H1 (cell line): ENCODE results near the gene KRTAP29-1. TPM values are rescaled to one million over a fixed set of nuclear protein-coding genes. Genes with fewer than 3 reads are reported as not detected.

Experiments used
- CTCF ChIA-PET: fragments of 300-600 bp; sonication (Branson Sonifier 250); formaldehyde crosslinking; loops from one replicate; lab custom pipeline; 2021; ENCODE audit not compliant: partially characterized antibody; lab: Charles Lee
- POLR2A ChIA-PET: fragments of 300-600 bp; sonication (Branson Sonifier 250); formaldehyde crosslinking; loops from one replicate; lab custom pipeline; 2021; ENCODE audit warnings: inconsistent platforms; ENCODE audit not compliant: partially characterized antibody; lab: Charles Lee
- DNase-seq, 2 experiments: peaks; one replicate each; pipeline versions ENCODE4 v3.0.0 to v3.0.0-alpha.2; 2010 to 2022; ENCODE audit warnings: low spot score in 2 of 2, low read depth in 1 of 2, mixed read lengths in 1 of 2
- FAIRE-seq: peaks from 2 replicates; lab custom pipeline; 2011; peaks lifted over from hg19 to GRCh38; lab: Jason Lieb, UNC
- H2AFZ ChIP-seq: 2 replicates; pipeline ENCODE4 v1.8.1; 2012; ENCODE audit warnings: low read length, inconsistent platforms
- H2AK5ac ChIP-seq: 2 replicates; pipeline ENCODE4 v1.6.1; 2013; ENCODE audit warnings: low read depth, low read length
- H2BK120ac ChIP-seq: replicated peaks from 2 replicates; pipeline ENCODE3; 2013; ENCODE audit warnings: low read depth, low read length, inconsistent platforms
- H2BK12ac ChIP-seq: 2 replicates; pipeline ENCODE4 v1.6.1; 2013; ENCODE audit warnings: low read depth, low read length
- H2BK15ac ChIP-seq: 2 replicates; pipeline ENCODE4 v1.6.1; 2013; ENCODE audit warnings: low read length
- H2BK20ac ChIP-seq: 2 replicates; pipeline ENCODE4 v1.6.1; 2013; ENCODE audit warnings: low read length
- H2BK5ac ChIP-seq: 2 replicates; pipeline ENCODE4 v1.6.1; 2013; ENCODE audit warnings: low read depth, low read length
- H3K14ac ChIP-seq: 2 replicates; pipeline ENCODE4 v1.6.1; 2013; ENCODE audit warnings: inconsistent platforms; ENCODE audit not compliant: insufficient read length
- H3K18ac ChIP-seq: 2 replicates; pipeline ENCODE4 v1.6.1; 2013; ENCODE audit warnings: low read length; ENCODE audit errors: extremely low read depth
- H3K23ac ChIP-seq: 2 replicates; pipeline ENCODE4 v1.6.1; 2013; ENCODE audit warnings: inconsistent platforms; ENCODE audit not compliant: insufficient read length
- H3K23me2 ChIP-seq: 2 replicates; pipeline ENCODE4 v1.6.1; 2013; ENCODE audit warnings: low read depth, low read length
- H3K27ac ChIP-seq: 2 replicates; pipeline ENCODE4 v1.6.1; 2011; ENCODE audit warnings: low read depth, low read length, inconsistent platforms
- H3K27me3 ChIP-seq, 4 experiments: replicated peaks in 1 of 4; 1 replicate in 1 of 4; 2 replicates in 3 of 4; pipeline versions ENCODE4 v1.6.1 to v1.8.1; 2011 to 2013; ENCODE audit warnings: low read length in 3 of 4, mild to moderate bottlenecking in 3 of 4, inconsistent platforms in 2 of 4, mixed read lengths in 2 of 4, moderate library complexity in 1 of 4; ENCODE audit not compliant: control insufficient read depth in 3 of 4, insufficient read depth in 3 of 4; ENCODE audit errors: extremely low read depth in 1 of 4
- H3K36me3 ChIP-seq, 4 experiments: 2 replicates each; pipeline versions ENCODE4 v1.6.1 to v1.8.1; 2011 to 2013; ENCODE audit warnings: mild to moderate bottlenecking in 4 of 4, low read length in 3 of 4, moderate library complexity in 2 of 4, control low read depth in 1 of 4, inconsistent platforms in 1 of 4; ENCODE audit not compliant: insufficient read depth in 4 of 4, control insufficient read depth in 2 of 4
- H3K4ac ChIP-seq: replicated peaks from 2 replicates; pipeline ENCODE3; 2013; ENCODE audit warnings: low read length, low read depth, mixed read lengths, inconsistent platforms; ENCODE audit not compliant: insufficient read length
- H3K4me1 ChIP-seq, 4 experiments: replicated peaks in 1 of 4; 1 replicate in 1 of 4; 2 replicates in 3 of 4; pipeline versions ENCODE4 v1.6.1 to v1.8.1; 2011 to 2013; ENCODE audit warnings: low read length in 3 of 4, inconsistent platforms in 2 of 4, mixed read lengths in 1 of 4; ENCODE audit not compliant: insufficient read depth in 4 of 4, control insufficient read depth in 3 of 4
- H3K4me2 ChIP-seq, 2 experiments: 2 replicates each; pipeline versions ENCODE4 v1.6.1 to v1.8.1; 2011 to 2013; ENCODE audit warnings: low read depth in 2 of 2, low read length in 2 of 2, control low read depth in 1 of 2, inconsistent platforms in 1 of 2, mild to moderate bottlenecking in 1 of 2; ENCODE audit not compliant: insufficient read depth in 1 of 2
- H3K4me3 ChIP-seq, 4 experiments: fragments of 200-600, 300-600 bp in 1 of 4; sonication (generic), shearing (Covaris generic), sonication (Bioruptor Twin) in 1 of 4; 2 replicates each; pipeline versions ENCODE4 v1.5.1 to v1.8.1; 2011 to 2016; ENCODE audit warnings: low read length in 4 of 4, low read depth in 3 of 4, control low read depth in 2 of 4, inconsistent platforms in 2 of 4, mild to moderate bottlenecking in 2 of 4, mixed read lengths in 1 of 4, moderate library complexity in 1 of 4; ENCODE audit not compliant: insufficient read depth in 2 of 4; ENCODE audit errors: extremely low read depth in 1 of 4
- H3K56ac ChIP-seq: replicated peaks from 2 replicates; pipeline ENCODE3; 2013; ENCODE audit warnings: low read depth, mild to moderate bottlenecking, mixed read lengths, low read length, inconsistent platforms; ENCODE audit not compliant: insufficient read length
- H3K79me1 ChIP-seq: 2 replicates; pipeline ENCODE4 v1.6.1; 2013; ENCODE audit warnings: low read depth, low read length, control low read depth
- H3K79me2 ChIP-seq, 2 experiments: 2 replicates each; pipeline versions ENCODE4 v1.6.1 to v1.8.1; 2012 to 2013; ENCODE audit warnings: low read length in 2 of 2, mild to moderate bottlenecking in 2 of 2, inconsistent platforms in 1 of 2; ENCODE audit not compliant: insufficient read depth in 2 of 2, control insufficient read depth in 1 of 2
- H3K9ac ChIP-seq, 4 experiments: replicated peaks in 1 of 4; 1 replicate in 1 of 4; 2 replicates in 3 of 4; pipeline versions ENCODE4 v1.6.1 to v1.8.1; 2011 to 2013; ENCODE audit warnings: low read depth in 3 of 4, low read length in 3 of 4, control low read depth in 2 of 4, mild to moderate bottlenecking in 2 of 4, moderate library complexity in 2 of 4, inconsistent platforms in 1 of 4; ENCODE audit errors: extremely low read depth in 1 of 4
- H3K9me3 ChIP-seq, 2 experiments: 2 replicates each; pipeline versions ENCODE4 v1.6.1 to v1.8.1; 2012 to 2013; ENCODE audit warnings: mild to moderate bottlenecking in 2 of 2, moderate library complexity in 2 of 2, control low read depth in 1 of 2, inconsistent platforms in 1 of 2, low read depth in 1 of 2, low read length in 1 of 2, mixed read lengths in 1 of 2; ENCODE audit not compliant: insufficient read depth in 2 of 2
- H4K20me1 ChIP-seq, 2 experiments: replicated peaks in 1 of 2; 2 replicates each; pipeline versions ENCODE3 to v1.8.1; 2011 to 2013; ENCODE audit warnings: inconsistent platforms in 2 of 2, low read length in 2 of 2, mild to moderate bottlenecking in 1 of 2; ENCODE audit not compliant: insufficient read depth in 2 of 2, control insufficient read depth in 1 of 2
- H4K5ac ChIP-seq: 2 replicates; pipeline ENCODE4 v1.6.1; 2013; ENCODE audit warnings: low read length, low read depth, mixed read lengths, inconsistent platforms; ENCODE audit not compliant: insufficient read length
- H4K8ac ChIP-seq: 2 replicates; pipeline ENCODE4 v1.8.0; 2013; ENCODE audit warnings: mild to moderate bottlenecking, moderate library complexity, low read length, inconsistent platforms; ENCODE audit not compliant: insufficient read depth; ENCODE audit errors: extremely low read depth
- H4K91ac ChIP-seq: replicated peaks from 2 replicates; pipeline ENCODE3; 2013; ENCODE audit warnings: low read length, mixed read lengths, inconsistent platforms; ENCODE audit not compliant: insufficient read length
- SP4 ChIP-seq: IDR thresholded peaks from 2 replicates; pipeline ENCODE4 v1.6.1; 2012; ENCODE audit warnings: low read length, inconsistent platforms
- WGBS, 2 experiments: shearing (Covaris generic) in 1 of 2; methylation state at CpG; one replicate each; pipeline versions ENCODE4 v1.1.6 to v1.1.7; 2013 to 2015; ENCODE audit warnings: low lambda C conversion rate in 2 of 2, mixed read lengths in 2 of 2, inconsistent platforms in 1 of 2, low coverage in 1 of 2, missing lambda C conversion rate in 1 of 2; ENCODE audit not compliant: insufficient replicate concordance in 2 of 2, insufficient coverage in 1 of 2, insufficient read length in 1 of 2; ENCODE audit errors: extremely low coverage in 1 of 2, missing lambda C conversion rate in 1 of 2; 5-methylcytosine and 5-hydroxymethylcytosine counted together
- polyA plus RNA-seq, 7 experiments: library from polyadenylated mRNA; depleted of rRNA in 3 of 7; stranded (reverse) in 5 of 7; unstranded in 2 of 7; fragments of >200 nt in 5 of 7; fragments of 200-250 nt in 2 of 7; gene quantifications; 1 replicate in 5 of 7; 2 replicates in 1 of 7; 4 replicates in 1 of 7; pipeline versions ENCODE4 v1.2.1 to v1.2.3, GENCODE V29; 2011 to 2013; ENCODE audit warnings: missing spikeins in 2 of 7, mixed read lengths in 2 of 7
- total RNA-seq: library from RNA; stranded (reverse); fragmentation: NEBNext Ultra II Directional; extraction: Animal tissue kit (Norgen Biotek cat#: 25700); gene quantifications from 2 replicates; pipeline ENCODE4 v1.2.1, GENCODE V29; 2021

Gene KRTAP29-1
- total and polyA plus RNA-seq, 2 of the 8 experiments (the other 6 are each of a cell fraction or from before 2014, with no cell fraction given): not detected

- Histone ChIP-seq H3K9me3 (no peaks in the 10 kb centered on the region), H3K14ac (no peak overlapping the region), H4K20me1 (no peaks in the 10 kb centered on the region), H3K4me3 (no peak overlapping the region), H3K4ac (no peak overlapping the region), H3K4me1 (no peaks in the 10 kb centered on the region), H3K23me2 (no peaks in the 10 kb centered on the region), H4K91ac (no peak overlapping the region), H2BK5ac (no peak overlapping the region), H3K36me3 (no peaks in the 10 kb centered on the region), H2BK20ac (0 out of 2 replicates have a peak overlapping the region, but pooled peaks have one; percentile 0), H3K9ac (no peak overlapping the region), H2AK5ac (no peak overlapping the region), H2AFZ (peak overlapping the region; percentile 67; the same call in 1 of the 2 replicates), H3K27me3 (no peaks in the 10 kb centered on the region), H3K4me2 (no peak overlapping the region), H4K8ac (no peak overlapping the region), H2BK12ac (no peak overlapping the region), H4K5ac (no peak overlapping the region), H2BK15ac (no peak overlapping the region), H3K18ac (no peak overlapping the region), H2BK120ac (no peak overlapping the region), H3K27ac (no peak overlapping the region), H3K23ac (no peak overlapping the region), H3K56ac (no peak overlapping the region), H3K79me2 (no peaks in the 10 kb centered on the region), H3K79me1 (no peaks in the 10 kb centered on the region)
- FAIRE-seq: no peak
- WGBS, 2 experiments: 77% methylated on average over 3 of the region's 3 CpGs; no CpG with 5 or more reads in 1 of the 2 experiments
- DNase-seq: no peak
- ChIA-PET POLR2A (no interaction called here), CTCF (interaction anchor here (0.9 to 1.1 kb wide), 2 partner anchors 38 to 44 kb away, joined by 3 read pairs; no protein-coding TSS in a partner anchor)
- no peak for TF ChIP-seq SP4
These were observed 18.6 kb downstream of the KRTAP29-1 start for GRCh38 chr17:41284043-41284442.
